Measurements from ENCODE around the gene MAB21L4. TPM values are rescaled to one million over a fixed set of nuclear protein-coding genes. Genes with fewer than 3 reads are reported as not detected.

The MAB21L4 gene
- total and polyA plus RNA-seq, 2 of the 8 experiments (the other 6 are each of a cell fraction or from before 2014, with no cell fraction given): 0.11 TPM; not detected in 1

DNA sequence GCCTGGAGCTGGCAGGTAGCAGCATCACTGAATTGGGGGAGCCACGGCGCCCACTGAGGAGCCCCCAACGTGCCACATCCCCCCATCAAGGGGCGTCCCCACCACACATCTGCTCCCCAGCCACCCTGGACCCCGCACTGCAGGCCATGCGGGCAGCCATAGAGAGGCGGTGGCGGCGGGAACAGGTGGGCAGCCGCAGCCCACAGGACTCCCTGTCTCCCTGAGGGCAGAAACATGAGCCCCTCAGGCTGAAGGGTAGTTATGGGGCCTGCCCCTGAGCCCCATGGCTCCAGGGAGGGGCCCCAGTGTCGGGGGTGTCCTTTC is 36.7 kb upstream of the MAB21L4 start:
- Histone ChIP-seq H3K79me2 (ENCODE audit: control insufficient read depth in 1 of 2, insufficient read depth in 2 of 2, low read length in 2 of 2) (no peaks in the 10 kb centered on the region), H2AK5ac (ENCODE audit: low read depth, low read length) (no peak overlapping the region), H3K56ac (replicated peaks; ENCODE audit: insufficient read length, low read depth, low read length) (no peak overlapping the region), H3K4me3 (ENCODE audit: extremely low read depth in 1 of 4, insufficient read depth in 2 of 4, low read depth in 3 of 4, low read length in 4 of 4) (no peak overlapping the region), H4K91ac (replicated peaks; ENCODE audit: insufficient read length, low read length) (no peak overlapping the region), H4K8ac (ENCODE audit: extremely low read depth, insufficient read depth, low read length) (no peak overlapping the region), H3K9me3 (ENCODE audit: insufficient read depth in 2 of 2, low read depth in 1 of 2, low read length in 1 of 2) (peaks cover 0 to 5% of the 10 kb centered on the region in 2 experiments; a peak in 1 of 4 replicates), H3K27me3 (replicated peaks in 1 of 4; ENCODE audit: control insufficient read depth in 3 of 4, extremely low read depth in 1 of 4, insufficient read depth in 3 of 4, low read length in 3 of 4) (no peaks in the 10 kb centered on the region), H3K14ac (ENCODE audit: insufficient read length) (no peak overlapping the region), H2BK15ac (ENCODE audit: low read length) (no peak overlapping the region), H3K4me1 (replicated peaks in 1 of 4; ENCODE audit: control insufficient read depth in 3 of 4, insufficient read depth in 4 of 4, low read length in 3 of 4) (no peaks in the 10 kb centered on the region), H3K27ac (ENCODE audit: low read depth, low read length) (no peak overlapping the region), H4K20me1 (replicated peaks in 1 of 2; ENCODE audit: control insufficient read depth in 1 of 2, insufficient read depth in 2 of 2, low read length in 2 of 2) (no peaks in the 10 kb centered on the region), H4K5ac (ENCODE audit: insufficient read length, low read depth, low read length) (no peak overlapping the region), H3K18ac (ENCODE audit: extremely low read depth, low read length) (no peak overlapping the region), H2BK5ac (ENCODE audit: low read depth, low read length) (no peak overlapping the region), H3K36me3 (ENCODE audit: control insufficient read depth in 2 of 4, insufficient read depth in 4 of 4, low read length in 3 of 4) (no peaks in the 10 kb centered on the region), H3K9ac (replicated peaks in 1 of 4; ENCODE audit: extremely low read depth in 1 of 4, low read depth in 3 of 4, low read length in 3 of 4) (no peak overlapping the region), H3K23me2 (ENCODE audit: low read depth, low read length) (no peaks in the 10 kb centered on the region), H3K79me1 (ENCODE audit: low read depth, low read length) (no peaks in the 10 kb centered on the region), H2AFZ (ENCODE audit: low read length) (no peak overlapping the region), H2BK20ac (ENCODE audit: low read length) (no peak overlapping the region), H2BK12ac (ENCODE audit: low read depth, low read length) (no peak overlapping the region), H3K23ac (ENCODE audit: insufficient read length) (no peak overlapping the region), H2BK120ac (replicated peaks; ENCODE audit: low read depth, low read length) (no peak overlapping the region), H3K4ac (replicated peaks; ENCODE audit: insufficient read length, low read depth, low read length) (no peak overlapping the region), H3K4me2 (ENCODE audit: insufficient read depth in 1 of 2, low read depth in 2 of 2, low read length in 2 of 2) (no peak overlapping the region)
- ChIA-PET POLR2A (ENCODE audit: partially characterized antibody) (no interaction called here), CTCF (ENCODE audit: partially characterized antibody) (interaction anchor here (0.7 to 1.0 kb wide), 2 partner anchors 19 to 145 kb away, joined by 3 read pairs; no protein-coding TSS in a partner anchor)
- FAIRE-seq (no peak), DNase-seq (ENCODE audit: low read depth in 1 of 2, low spot score in 2 of 2) (no peak)
- TF ChIP-seq BRCA1 (IDR thresholded peaks at IDR 0.05; ENCODE audit: low read depth, low read length) (no peak), FOSL1 (IDR thresholded peaks at IDR 0.05; ENCODE audit: insufficient read depth, low read depth, low read length) (no peak), TCF12 (IDR thresholded peaks at IDR 0.05; ENCODE audit: low read depth, low read length) (no peak), SP4 (IDR thresholded peaks at IDR 0.05; ENCODE audit: low read length) (no peak), ZNF274 (IDR thresholded peaks at IDR 0.05; ENCODE audit: borderline replicate concordance, extremely low read depth, low read length) (no peak), HDAC2 (IDR thresholded peaks at IDR 0.05; ENCODE audit: borderline replicate concordance in 1 of 2, low read depth in 2 of 2, low read length in 2 of 2) (no peak), MAFK (IDR thresholded peaks at IDR 0.05; ENCODE audit: low read depth, low read length) (no peak), GABPA (IDR thresholded peaks at IDR 0.05; ENCODE audit: borderline replicate concordance, insufficient read depth, low read length) (no peak), BCL11A (IDR thresholded peaks at IDR 0.05; ENCODE audit: low read depth in 2 of 2, low read length in 2 of 2) (no peak), BACH1 (IDR thresholded peaks at IDR 0.05; ENCODE audit: low read length) (no peak), RBBP5 (IDR thresholded peaks at IDR 0.05; ENCODE audit: borderline replicate concordance, low read depth, low read length) (no peak), EP300 (IDR thresholded peaks at IDR 0.05; ENCODE audit: borderline replicate concordance in 1 of 2, low read depth in 2 of 2, low read length in 2 of 2) (no peak)
- TF ChIP-seq, protein P1, sequence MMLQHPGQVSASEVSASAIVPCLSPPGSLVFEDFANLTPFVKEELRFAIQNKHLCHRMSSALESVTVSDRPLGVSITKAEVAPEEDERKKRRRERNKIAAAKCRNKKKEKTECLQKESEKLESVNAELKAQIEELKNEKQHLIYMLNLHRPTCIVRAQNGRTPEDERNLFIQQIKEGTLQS (IDR thresholded peaks at IDR 0.05; ENCODE audit: insufficient read depth, low read depth, low read length): no peak
- WGBS, 2 experiments (ENCODE audit: extremely low coverage in 1 of 2, insufficient coverage in 1 of 2, insufficient read length in 1 of 2, insufficient replicate concordance in 2 of 2, low coverage in 1 of 2, low lambda C conversion rate in 2 of 2, missing lambda C conversion rate in 1 of 2): 92% methylated on average over 11 of the region's 11 CpGs; no CpG with 5 or more reads in 1 of the 2 experiments

Data from H1 (cell line).